Right lobe of liver (tissue), 4 donors: Measurements from ENCODE around the gene FLAD1.

ENCODE experiments used
- CTCF ChIP-seq, 4 donors: fragments of 200-600 bp in 3 of 4; fragments of 450-650 bp in 1 of 4; IDR thresholded peaks; one replicate each; pipeline versions ENCODE4 v1.5.1 to v1.8.0; 2016 to 2022; ENCODE audit warnings: antibody characterized with exemption in 4 of 4, mild to moderate bottlenecking in 2 of 4
- POLR2A ChIP-seq: fragments of 450-650 bp; IDR thresholded peaks from one replicate; pipeline ENCODE4 v1.6.1; 2017; ENCODE audit warnings: antibody characterized with exemption, mild to moderate bottlenecking
- donor health status: DM: no; HTN: no; CAD: no.
- donor health status: DM: no; HTN: no; CAD: no.
- donor health status: DM: no; HTN: yes; CAD: no.

- TF ChIP-seq CTCF (IDR thresholded peaks at IDR 0.05) (no peak), POLR2A (no peak)
Measured at GRCh38 chr1:155016231-155016831, 33.2 kb downstream of the FLAD1 start.
